Activated CD4-positive, alpha-beta T cell treated with anti-CD3 and anti-CD28 coated beads, Interleukin-10, Interleukin-2, amounts not matched to agents 100 ng/mL and 50 ng/mL, durations not matched to agents 16 hours and 8 hours (primary cell): ENCODE measurements around the gene PRODH.
"Not testable (repeated sequence)": the region's sequence is repeated elsewhere in the genome, so short reads cannot be mapped to it uniquely, and the experiment has no call there.

Source experiments
- DNase-seq: peaks from one replicate; pipeline ENCODE4 v3.0.0-alpha.2; 2020

The PRODH gene

DNA sequence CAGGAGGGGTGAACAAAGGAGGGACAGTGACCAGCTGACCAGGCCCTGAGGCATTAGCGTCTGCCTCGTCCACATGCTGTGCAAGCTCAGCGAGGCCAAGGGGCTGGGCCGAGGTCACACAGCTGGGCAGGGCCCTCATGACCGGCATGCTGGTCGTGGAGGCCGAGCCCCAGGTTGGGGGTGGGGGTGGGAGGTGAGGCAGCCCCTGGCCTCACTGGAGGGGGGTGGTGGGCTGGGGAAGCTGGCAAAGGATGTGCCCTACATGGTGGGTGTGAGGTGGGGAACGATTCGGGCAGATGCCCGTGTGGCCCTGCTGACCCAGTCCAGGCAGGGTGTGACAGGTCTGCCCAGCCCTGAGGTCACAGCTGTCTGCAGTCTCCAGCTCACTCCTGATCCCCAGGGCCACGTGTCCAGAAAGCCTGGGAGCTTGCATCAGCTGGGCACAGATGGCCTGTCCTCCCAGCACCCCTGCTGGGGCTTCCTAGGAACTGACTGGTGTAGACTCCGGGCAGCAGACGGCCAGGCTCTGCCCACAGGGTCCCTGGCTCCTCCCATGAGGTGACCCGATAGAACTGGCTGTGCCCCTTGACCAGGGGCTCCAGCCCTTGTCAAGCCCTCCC lies 31.4 kb upstream of the PRODH start:
- not testable (repeated sequence) for DNase-seq

DNA sequence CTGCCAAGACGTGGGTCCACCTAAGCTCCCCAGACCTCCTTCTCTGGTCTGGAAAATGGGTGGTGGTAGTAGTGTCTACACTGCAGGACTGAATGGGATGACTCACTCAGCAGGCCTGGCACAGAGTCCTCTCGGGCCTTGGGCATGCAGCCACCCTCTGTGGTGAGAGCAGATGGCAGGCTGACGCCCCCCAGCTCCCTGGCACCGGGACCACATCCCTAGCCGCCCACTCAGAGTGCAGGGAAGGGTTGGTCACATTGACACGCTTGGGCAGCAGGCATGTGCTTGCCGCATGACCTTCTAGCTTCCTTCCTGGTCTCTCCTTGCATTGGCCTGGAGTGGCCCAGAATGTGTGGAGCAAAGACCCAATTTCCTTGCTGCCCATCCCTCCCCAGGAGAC lies 30.7 kb upstream of the PRODH start:
- DNase-seq, result no peak

DNA sequence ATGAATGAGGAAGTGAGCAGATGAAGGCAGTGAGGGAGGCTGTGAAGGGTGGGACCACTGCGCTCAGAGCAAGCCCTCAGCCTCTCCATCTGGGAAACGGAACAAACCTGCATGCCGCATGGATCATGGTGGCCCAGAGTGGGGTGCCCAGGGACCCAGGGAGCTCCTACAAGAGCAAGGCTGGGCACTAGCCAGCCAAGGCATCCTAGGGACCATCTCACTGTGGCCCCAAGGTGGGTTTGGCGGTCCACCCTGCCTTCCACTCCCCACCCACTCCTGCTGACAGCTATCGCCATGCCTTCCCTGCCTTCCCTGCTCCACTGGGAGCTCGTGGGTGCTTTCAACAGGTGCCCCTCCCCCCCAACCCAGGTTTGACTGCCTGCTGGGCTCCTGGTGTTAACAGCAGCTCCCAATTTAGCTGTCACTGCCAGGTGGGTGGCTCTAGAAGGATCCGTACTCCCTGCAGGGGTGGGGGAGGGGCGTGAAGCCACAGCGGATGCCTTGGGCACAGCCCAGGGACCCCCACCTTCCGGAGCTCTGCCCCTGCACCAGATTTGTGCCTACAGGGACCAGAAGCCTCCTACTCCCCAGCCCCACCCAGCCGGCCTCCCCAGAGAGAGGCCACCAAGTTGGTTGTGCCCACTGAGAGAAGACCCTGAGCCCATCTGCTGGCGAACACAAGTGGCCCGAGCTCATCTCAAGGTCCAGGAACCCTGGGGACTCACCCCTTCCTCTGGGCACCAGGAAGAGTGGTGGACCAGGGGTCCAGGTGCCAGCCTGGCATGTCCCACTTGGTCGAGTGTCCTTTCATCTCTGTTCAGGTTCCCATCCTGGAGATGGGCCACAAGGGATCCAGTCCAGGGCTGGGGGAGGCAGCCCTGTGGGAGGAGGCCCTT lies 29.7 kb upstream of the PRODH start:
- no peak for DNase-seq

DNA sequence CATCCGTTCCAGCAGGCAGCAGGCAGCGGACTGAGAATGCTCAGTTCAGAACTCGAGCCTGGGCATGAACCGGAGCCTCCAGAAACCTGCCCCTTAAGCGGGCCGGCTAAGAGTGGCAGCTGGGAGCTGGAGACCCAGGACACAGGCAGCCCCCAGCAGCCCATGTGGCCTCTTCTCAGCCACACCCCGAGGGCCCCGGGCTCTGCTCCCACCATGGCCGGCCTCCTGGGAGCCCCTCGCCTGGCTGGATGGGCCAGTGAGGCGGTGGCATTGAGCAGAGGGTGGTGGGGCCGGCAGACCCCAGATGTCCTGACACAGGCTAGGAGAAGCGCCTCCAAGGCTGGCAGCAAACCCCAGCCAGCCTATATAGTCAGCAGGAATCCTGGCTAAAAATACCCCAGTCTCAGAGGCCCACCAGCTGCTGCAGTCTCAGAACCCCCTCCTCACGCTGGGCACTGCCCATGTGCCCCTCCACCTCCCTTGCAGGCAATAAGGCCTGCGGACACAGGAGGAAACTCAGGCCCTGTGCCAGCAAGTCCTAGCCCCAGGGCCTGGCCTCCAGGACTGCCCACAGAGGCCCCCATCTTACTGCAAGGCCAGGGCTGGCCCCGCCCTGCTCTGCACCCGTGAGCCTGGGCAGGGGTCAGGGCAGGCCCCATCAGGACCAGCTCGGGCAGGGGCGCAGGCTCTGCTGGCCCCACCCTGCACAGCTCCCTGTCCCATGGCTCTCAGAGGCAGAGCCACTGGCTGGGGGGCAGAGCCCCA lies 28.6 kb upstream of the PRODH start:
- DNase-seq, result not testable (repeated sequence)

DNA sequence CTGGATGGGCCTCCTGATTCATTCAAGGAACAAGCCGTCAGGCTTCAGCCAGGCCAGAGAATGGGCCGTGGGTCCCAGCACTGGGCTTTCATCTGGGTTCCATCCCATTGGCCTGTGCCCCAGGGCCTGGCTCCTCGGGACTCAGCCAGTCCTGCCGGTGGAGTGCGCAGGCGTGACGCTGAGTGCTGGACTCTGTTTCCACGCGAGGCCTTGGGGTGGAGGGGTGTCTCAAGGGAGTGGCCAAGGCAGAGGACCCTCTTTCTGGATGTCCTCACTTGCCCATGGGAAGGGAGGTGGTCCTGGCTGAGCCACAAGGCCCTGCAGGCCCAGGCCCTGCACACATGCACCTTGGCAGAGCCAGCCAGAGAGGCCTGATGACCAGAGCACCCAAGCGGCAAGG lies 28.0 kb upstream of the PRODH start:
- DNase-seq, result not testable (repeated sequence)

DNA sequence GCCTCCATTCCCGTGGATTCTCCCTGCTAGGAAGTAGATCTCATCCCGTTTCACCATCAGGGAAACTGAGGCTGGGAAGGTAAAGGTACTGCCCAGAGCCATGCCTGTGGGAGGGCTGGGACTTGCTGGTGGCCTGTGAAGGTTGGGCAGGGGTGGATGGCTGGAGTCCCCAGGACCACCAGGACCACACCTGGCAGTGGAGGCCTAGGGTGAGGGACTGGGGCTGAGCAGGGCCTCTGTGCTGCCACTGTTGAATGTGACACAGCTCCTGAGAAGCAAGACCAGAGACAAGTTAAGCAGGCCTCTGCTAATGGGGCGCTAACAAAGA lies 26.2 kb upstream of the PRODH start:
- no peak for DNase-seq

DNA sequence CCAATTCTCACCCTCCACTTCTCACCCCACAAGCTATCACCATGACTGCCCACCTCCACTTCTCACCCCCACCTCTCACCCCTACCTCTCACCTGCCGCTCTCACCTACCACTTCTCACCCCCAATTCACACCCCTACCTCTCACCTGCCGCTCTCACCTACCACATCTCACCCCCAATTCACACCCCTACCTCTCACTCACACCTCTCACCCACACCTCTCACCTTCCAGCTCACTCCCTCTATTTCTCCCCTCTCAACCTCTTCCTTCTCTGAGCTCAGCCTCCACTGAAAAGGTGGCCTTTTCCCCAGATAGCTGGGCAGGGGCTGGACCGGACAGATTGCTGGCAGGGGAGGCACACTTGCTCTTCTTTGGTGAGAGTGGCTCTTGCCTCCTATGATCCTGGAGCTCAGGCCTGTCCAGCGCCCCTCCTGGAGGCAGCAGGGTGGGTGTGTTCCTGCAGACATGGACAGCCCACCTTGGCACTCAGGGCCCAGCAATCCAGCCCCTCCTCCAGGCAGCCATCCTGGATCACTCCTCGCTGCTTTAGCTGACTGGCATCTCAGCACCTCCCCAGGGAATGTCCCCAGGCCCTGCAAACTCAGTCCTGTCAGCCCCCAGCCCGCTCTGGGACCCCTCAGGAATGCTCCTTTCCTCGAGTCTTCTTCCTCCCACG lies 25.7 kb upstream of the PRODH start:
- DNase-seq, result not testable (repeated sequence)

DNA sequence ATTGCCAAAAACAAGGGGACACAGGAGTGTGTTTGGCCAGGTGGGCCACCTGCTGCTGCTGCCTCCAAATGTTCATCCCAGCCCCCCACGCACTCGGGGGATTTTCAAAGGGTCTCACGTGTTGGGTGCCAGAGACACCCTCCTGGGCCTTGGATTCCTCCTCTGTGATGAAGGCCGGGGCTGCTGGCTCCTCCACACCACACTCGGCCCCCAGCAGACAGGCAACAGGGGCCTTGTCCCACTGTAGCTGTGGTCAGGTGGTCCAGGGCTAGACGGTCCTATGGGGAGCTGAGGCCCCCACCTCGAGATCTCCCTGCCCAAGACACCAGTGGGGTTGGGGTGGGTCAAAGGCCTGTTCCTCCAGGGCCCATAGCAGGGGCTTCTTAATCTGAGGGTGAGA lies 25.1 kb upstream of the PRODH start:
- DNase-seq, result not testable (repeated sequence)

DNA sequence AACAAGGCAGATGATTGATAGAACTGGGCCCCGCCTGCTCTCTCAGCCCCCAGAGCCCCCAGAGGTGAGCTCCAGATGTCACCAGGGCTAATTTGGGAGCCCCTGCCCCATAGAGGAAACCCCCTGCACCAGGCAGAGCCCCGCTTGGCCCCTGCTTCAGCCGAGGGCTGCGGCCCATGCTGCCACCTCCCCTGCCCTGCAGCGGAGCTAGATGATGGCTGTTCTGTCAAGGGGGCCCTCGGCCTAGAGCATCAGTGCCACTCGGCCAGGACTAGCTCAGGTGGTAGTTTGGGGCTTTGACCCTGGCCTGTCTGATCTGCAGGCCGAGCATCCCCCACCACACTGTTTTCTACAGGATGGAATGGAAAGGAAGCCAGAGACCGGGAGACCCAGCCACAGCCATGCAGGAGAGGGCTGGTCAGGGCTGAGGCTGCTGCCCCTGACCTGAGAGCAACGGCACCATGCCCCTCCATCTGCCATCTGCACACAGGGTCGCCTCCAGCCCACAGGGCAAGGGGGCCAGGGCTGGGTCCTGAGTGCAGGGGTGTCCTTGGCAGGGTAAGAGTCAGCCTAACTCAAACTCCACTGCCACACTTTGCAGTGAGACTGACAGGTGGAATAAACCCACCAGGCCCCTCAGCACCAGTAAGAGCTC lies 24.2 kb upstream of the PRODH start:
- DNase-seq, result not testable (repeated sequence)

DNA sequence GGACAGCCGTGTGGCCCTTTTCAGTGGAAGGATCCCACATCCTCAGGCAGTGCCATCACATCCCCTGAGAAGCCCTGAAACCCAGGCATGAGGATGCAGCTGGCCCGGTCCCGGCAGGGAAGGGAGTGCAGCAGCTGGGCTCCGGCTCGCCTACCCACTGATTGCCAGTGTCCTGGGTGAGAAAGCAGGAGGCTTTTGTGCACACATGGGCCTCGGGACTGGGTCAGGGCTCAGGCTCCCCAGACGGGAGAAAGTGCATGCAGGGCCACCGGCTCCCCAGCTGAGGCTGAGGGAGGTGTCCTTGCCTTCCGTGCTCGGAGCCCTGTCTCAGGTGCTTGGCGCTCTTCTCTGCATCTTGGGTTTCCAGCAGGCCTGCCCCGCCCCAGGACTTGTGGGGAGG lies 23.6 kb upstream of the PRODH start:
- DNase-seq, result not testable (repeated sequence)

DNA sequence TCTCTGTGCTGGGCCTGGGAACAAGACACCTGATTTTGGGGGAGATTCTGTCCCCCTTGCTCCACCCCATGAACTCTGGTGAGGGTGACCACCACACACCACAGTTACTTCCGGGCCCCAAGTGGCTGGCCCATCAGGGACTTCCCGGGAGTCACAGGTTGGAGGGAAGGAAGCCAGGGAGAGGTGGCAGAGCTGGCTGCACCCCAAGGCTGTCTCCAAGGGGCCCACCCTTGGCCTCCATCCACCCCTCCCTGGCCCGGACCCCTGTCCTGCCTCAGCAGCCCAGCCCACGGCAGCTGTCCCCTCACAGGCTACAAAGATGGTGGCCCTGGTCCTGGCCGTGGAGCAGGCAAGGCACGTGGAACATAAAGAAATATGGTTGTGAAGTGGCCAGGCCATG lies 23.2 kb upstream of the PRODH start:
- not testable (repeated sequence) for DNase-seq

DNA sequence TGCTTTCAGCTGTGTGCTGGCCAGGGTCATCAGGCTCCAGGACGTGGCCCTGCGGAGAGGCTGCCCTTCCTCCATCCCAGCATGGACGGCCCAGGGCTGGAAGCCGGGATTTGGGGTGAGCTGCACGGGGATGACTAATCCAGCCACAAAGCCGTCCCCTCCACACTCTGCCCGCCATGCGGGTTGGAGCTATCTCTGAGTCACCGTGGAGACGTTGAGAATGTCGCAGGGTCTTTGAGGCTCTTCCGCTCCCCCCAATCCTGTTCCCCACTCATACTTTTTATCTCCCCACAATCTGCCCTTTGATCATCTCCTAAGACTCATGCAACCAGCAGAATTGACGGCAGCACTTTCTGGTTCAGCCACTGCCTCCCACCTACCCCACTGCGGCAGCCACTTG lies 22.6 kb upstream of the PRODH start:
- not testable (repeated sequence) for DNase-seq

DNA sequence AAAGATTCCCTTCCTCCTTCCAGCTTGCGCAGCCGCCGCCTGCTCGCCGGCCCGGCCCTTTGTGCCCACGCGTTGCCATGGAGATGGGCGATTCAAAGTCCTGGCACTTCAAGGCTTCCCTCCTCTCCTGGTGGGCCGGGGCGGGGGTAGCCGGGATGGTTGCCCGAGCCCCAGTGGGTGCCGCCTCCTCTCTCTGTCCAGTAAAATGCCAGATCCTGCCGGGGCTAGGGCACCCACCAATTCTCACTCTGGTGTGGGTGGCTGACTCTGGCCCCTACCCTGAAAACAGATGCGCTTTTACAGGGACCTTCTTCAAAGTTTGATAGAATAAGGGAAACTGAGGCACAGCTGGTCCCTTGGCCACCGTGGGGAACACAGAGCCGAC lies 22.2 kb upstream of the PRODH start:
- not testable (repeated sequence) for DNase-seq

DNA sequence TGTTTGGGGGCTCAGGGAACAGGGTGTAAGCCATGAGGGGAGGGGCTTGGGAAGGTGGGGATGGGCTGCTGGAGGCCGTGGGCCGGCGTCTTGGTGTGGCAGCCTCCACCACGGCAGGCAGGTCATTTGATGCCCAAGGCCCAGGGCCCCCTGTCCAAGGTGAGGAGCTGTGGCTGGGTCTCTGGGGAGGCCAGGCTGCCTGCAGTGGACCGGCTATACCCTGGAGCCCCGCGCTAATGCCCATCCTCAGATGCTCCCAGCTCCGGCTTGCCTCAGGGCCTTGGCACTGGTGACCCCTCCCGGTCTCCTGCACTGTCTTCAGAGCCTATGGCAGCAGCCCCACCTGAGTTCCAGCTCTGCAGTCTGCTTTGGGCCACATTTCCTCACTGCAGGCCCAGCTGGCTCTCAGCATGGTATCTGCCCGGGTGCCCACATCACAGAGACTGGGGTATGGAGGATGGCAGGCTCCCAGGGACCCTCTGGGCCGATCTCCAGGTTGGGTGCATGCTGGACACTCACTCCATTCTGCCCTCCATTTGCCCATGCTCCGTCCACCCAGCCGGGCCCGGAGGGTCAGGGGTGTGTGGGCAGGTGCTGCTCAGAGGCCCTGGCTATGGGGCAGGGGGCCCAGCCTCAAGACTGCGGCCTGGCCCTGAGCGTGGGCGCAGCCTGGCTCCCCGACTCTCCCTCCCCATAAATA lies 21.7 kb upstream of the PRODH start:
- DNase-seq, result not testable (repeated sequence)

DNA sequence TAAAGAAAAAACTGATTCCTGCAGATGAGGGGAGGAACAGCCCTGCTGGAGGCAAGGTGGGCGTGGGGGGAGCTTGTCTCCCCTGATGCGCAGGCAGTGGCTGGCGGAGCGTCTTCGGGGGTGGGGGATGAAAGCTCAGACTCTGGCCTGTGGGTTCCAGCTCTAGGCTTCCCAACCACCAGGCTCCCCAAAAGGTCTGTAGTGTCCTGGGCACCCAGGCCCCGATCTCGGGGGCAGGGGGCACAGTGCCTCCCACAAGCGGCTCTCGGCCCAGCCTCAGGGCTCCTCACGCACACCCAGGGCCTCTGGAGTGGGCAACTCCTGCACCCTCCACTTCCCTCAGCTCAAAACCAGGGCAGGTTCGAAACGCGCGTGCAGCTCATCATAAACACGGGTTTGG lies 20.9 kb upstream of the PRODH start:
- not testable (repeated sequence) for DNase-seq

DNA sequence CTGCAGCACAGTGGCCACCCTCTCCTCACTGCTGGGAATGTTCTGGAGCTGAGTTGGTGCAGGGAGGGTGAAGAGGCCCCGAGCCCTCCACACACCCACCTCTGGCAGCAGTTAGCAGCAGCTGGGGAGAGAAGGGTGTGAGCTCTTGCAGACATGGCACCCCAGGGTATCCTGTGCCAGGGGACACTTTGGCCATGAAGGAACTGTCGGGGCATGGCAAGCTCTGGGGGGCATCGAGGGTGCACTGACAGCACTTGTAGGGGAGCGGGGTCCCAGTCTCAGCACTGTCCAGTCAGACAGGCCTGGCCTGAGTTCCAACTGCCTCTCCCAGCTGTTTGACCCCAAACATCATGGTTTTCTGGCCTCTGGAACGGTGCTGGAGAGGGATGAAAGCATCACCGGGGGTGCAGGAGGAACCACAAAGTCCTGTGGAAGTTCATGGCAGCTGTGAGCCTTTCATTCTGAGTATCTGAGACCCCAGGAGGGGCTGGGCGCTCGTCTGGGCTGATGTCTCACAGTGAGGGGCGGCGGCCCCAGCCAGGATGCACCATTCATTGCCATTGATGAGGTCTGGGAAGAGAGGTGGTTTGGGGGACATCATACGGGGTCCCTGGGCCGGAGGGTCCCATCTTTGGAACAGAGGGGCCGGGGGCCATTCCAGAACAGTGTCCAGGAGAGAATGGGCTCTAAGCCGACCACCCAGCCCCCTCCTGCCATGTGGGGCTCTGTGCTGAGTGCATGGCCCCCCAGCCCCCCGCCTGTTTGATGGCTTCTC lies 20.2 kb upstream of the PRODH start:
- not testable (repeated sequence) for DNase-seq

DNA sequence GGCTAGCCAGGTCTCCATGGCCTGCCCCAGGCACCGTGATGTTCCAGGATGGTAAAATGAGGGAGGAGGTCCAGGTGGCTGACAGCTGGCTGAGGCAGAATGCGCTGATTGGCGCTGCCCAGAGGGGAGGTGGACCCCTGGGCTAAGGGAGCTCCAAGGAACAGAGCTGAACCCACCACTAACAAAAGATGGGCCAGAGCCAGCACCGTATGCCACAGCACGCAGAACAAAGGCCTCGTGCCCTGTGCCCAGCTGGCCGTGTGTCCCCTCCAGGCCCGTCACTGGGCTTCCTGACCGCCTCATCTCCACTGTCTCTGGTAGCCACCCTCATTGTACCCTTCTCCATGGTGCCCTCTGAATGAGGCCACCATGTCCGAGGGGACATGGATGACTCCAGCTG lies 19.6 kb upstream of the PRODH start:
- no peak for DNase-seq

DNA sequence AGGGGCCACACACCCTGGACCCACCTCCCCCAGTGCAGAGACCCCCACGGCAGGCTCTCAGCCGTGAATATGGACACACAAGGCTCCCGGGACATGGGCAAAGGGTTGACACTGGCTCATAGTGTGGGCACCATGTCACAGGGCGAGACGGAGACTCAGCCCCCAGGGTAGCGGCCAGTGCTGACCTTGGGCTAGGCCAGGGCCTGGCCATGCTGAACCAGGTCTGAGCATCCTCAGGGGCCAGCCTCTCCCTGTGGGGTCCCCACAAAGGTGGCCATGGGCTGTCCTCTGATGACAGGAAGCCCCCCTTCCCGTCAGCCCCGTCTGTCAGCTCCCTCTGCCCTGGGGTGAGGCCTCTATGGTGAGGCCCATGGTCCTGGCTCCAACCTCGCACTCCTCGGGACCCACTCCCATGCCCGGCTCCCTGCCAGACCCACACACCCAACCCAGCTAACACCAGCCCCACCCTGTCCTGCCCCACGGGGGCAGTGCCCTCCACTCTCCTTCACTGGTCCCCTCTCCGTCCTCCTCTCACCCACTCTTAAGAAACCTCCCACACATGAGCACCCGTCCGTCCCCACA lies 19.0 kb upstream of the PRODH start:
- no peak for DNase-seq

DNA sequence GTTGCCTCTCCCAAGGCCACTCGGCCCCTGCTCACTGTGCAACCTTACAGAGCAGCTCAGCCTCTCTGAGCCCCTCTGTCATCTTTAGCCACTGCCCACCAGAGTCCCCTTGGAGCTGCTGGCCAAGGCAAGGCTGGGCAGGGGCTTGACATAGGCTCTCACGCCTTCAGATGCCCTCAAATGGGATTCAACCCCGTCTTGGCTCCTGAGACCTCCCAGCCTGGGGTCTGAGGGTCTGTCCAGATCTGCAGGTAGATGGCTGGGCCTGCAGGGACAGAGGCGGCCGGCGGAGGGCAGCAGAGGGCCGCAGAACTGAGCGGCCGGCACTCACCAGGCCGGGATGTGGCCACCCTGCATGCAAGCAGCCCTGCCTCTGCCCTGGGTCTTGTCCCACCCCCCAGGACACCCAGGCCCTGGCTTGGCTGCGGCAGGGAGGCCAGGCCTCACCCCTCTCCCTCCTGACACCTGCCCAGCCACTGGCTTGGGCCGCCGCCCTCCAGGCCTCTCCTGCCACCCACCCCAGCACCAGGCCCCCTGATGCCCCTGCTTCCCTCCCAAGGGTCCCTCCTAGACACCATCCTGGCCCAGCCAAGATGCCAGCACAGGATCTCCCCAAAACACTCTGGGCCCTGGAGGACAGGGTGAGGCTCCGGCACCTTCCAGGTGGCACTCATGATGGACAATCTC lies 18.4 kb upstream of the PRODH start:
- DNase-seq, result peak; percentile 59

DNA sequence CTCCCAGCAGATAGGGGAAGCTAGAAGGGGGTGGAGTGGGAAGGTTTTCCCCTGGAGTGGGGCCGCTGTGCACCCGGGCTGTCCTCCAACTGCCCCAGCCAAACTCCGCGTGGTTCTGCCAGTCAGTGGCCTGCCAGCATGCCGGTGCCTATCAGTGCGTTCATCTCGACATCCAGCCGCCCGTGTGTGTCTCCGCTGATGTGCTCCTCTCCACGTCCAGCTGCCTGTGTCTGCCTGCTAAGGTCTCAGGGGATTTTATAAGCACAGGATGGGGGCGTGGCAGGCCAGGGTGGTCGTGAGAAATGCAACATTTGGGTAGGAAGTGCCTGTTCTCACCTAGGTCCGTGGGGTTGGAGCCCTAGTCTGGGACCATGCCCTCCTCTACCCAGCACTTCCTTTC lies 17.0 kb upstream of the PRODH start:
- not testable (repeated sequence) for DNase-seq
